Measurements from ENCODE around the gene CCKAR. TPM values are rescaled to one million over a fixed set of nuclear protein-coding genes. Genes with fewer than 3 reads are reported as not detected.

The CCKAR gene
- total RNA-seq, 1 donor from 2014 or later: not detected

DNA sequence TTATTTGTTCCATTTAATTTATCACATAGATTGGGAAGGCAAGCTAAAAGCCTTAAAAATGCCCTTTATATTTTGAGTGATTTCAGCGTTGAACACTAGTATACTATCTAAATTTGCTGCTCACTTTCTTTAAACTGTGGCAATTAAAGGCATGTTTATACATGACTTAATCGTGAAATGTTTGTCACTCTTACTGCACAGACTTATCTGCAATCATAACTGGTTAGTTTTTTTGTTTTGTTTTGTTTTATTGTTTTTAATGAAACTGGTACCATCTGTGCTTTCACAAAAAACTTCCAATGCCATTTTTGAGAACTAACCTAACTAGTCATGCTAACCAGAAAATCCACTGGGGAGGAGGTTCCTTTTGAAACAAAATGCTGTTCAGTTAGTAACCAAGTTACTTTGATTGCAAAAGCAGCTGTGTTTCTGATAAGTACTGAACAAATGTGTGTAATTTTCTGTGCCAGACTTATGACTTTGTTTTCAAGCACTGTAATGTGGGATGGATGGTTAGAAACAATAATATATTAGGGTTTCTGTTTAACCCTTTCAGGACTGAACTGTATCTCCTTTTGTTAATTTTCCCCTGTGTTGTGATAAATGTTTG lies 56.1 kb downstream of the CCKAR start:
- DNase-seq (ENCODE audit: low read depth): no peak
- TF ChIP-seq, protein P1, sequence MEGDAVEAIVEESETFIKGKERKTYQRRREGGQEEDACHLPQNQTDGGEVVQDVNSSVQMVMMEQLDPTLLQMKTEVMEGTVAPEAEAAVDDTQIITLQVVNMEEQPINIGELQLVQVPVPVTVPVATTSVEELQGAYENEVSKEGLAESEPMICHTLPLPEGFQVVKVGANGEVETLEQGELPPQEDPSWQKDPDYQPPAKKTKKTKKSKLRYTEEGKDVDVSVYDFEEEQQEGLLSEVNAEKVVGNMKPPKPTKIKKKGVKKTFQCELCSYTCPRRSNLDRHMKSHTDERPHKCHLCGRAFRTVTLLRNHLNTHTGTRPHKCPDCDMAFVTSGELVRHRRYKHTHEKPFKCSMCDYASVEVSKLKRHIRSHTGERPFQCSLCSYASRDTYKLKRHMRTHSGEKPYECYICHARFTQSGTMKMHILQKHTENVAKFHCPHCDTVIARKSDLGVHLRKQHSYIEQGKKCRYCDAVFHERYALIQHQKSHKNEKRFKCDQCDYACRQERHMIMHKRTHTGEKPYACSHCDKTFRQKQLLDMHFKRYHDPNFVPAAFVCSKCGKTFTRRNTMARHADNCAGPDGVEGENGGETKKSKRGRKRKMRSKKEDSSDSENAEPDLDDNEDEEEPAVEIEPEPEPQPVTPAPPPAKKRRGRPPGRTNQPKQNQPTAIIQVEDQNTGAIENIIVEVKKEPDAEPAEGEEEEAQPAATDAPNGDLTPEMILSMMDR (conservative IDR thresholded peaks at IDR 0.05; ENCODE audit: low read depth, low read length): no peak
- no peak overlapping the region for H3K4me3 ChIP-seq (ENCODE audit: low read depth, low read length)

DNA sequence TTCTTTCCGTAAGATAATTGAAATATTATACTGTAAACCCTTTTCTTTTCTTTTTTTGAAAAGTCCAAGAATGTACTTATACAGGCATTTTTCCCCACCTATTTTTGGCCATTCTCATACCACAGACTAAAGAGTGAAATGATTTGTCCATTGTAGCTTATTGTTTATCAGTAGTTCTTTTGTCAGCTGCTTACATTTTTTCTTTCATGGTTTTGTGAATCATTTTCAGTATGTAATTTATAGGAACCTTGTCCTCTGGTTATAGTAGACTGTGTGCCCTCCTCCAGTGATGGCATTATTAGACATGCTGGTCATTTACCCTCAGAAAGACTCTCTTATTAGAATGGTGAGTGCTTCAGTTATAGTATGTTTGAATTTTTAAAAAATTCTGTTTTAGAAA lies 56.7 kb downstream of the CCKAR start:
- no peak overlapping the region for H3K4me3 ChIP-seq (ENCODE audit: low read depth, low read length)
- TF ChIP-seq, protein P1 (conservative IDR thresholded peaks at IDR 0.05; ENCODE audit: low read depth, low read length): no peak
- no peak for DNase-seq (ENCODE audit: low read depth)

DNA sequence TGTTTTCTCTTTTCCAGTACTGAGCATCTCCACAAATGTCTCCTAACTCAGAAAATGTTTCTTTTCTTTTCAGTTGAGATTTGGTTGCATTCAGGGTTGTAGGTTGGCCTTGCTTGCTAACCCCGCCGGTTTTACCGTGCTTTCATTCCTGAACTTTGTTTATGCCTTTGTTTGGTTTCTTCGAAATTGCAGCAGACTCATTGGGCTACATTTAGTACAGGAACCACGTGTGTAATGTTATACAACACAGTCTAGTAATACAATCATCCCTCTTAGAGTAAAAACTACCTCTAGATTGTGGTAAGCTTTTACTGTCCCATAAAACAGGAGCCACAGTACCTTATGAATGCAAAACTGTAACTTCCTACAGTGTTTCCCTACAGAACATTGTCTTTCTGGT lies 57.9 kb downstream of the CCKAR start:
- TF ChIP-seq, protein P1 (conservative IDR thresholded peaks at IDR 0.05; ENCODE audit: low read depth, low read length): no peak
- DNase-seq (ENCODE audit: low read depth): no peak
- no peak overlapping the region for H3K4me3 ChIP-seq (ENCODE audit: low read depth, low read length)

DNA sequence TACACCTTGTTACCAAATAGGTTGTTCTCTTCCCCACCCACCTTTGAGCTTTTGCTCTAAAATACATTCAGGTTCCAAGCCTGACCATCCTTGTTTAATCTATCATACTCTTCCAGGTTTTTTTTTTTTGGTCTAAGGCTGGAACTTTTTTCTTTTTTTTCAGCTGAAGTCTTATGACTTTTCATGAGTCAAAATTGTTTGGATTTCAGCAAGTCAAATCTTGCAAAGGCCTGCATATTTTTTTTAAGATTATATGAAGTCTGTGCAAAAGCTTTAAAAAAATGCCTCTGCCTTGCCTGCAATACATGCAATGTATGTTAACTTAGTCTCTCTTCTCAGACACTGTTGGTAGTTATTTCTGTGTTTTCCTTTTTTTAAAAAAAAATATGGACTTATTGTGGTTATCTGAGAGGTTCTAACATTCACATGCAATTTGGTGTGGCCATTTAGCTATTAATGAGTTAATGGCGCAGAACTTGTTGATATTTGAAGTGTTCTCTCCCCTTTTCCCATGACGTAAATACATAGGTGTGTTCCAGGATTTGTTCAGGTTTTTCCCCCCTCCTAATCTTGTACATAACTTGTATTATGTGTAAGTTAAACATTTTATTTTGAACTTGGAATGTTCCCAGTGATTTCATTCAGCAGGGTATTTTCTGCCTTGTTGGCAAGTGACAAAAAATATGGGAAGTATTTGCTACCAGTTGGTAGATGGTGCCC lies 58.7 kb downstream of the CCKAR start:
- no peak overlapping the region for H3K4me3 ChIP-seq (ENCODE audit: low read depth, low read length)
- DNase-seq (ENCODE audit: low read depth): no peak

More for the DNA sequence above, 58.7 kb downstream of the CCKAR start:
- TF ChIP-seq, protein P1 (conservative IDR thresholded peaks at IDR 0.05; ENCODE audit: low read depth, low read length): no peak

Other genes starting within 250 kb of the CCKAR start
- gene RBPJ, start 169.5 kb downstream of the CCKAR start, total RNA-seq: 38.6 and 76.0 TPM in 2 replicates
- 27.9 and 30.4 TPM in 2 replicates for gene TBC1D19, start 93.6 kb upstream of the CCKAR start, total RNA-seq

Measured in epithelial cell of proximal tubule (primary cell).